Right lobe of liver (tissue), 4 donors: ENCODE results near the gene GDF9.

Experiments used
- CTCF ChIP-seq, 4 donors: fragments of 200-600 bp in 3 of 4; fragments of 450-650 bp in 1 of 4; IDR thresholded peaks; one replicate each; pipeline versions ENCODE4 v1.5.1 to v1.8.0; 2016 to 2022; ENCODE audit warnings: antibody characterized with exemption in 4 of 4, mild to moderate bottlenecking in 2 of 4
- POLR2A ChIP-seq: fragments of 450-650 bp; IDR thresholded peaks from one replicate; pipeline ENCODE4 v1.6.1; 2017; ENCODE audit warnings: antibody characterized with exemption, mild to moderate bottlenecking
- donor health status: DM: no; HTN: no; CAD: no.
- donor health status: DM: no; HTN: no; CAD: no.
- donor health status: DM: no; HTN: yes; CAD: no.

- TF ChIP-seq CTCF (IDR thresholded peaks at IDR 0.05) (no peak), POLR2A (no peak)
These were observed 49.3 kb downstream of the GDF9 start for GRCh38 chr5:132817011-132817410.
